IPS-18a (cell line): ENCODE data around the gene GPR68.
"Not testable (repeated sequence)": the region's sequence is repeated elsewhere in the genome, so short reads cannot be mapped to it uniquely, and the experiment has no call there.

Experiments
- H3K27ac ChIP-seq: one replicate; pipeline ENCODE4 v1.5.1; 2013; ENCODE audit warnings: low read length
- H3K27me3 ChIP-seq: one replicate; pipeline ENCODE4 v1.6.1; 2013; ENCODE audit warnings: mild to moderate bottlenecking, low read length; ENCODE audit not compliant: control insufficient read depth, insufficient read depth
- H3K36me3 ChIP-seq: one replicate; pipeline ENCODE4 v1.6.1; 2013; ENCODE audit warnings: low read depth, low read length; ENCODE audit not compliant: control insufficient read depth
- H3K4me1 ChIP-seq: one replicate; pipeline ENCODE4 v1.6.1; 2013; ENCODE audit warnings: low read depth, low read length; ENCODE audit not compliant: control insufficient read depth
- H3K4me3 ChIP-seq: one replicate; pipeline ENCODE4 v1.5.1; 2013; ENCODE audit warnings: low read length
- H3K9ac ChIP-seq: one replicate; pipeline ENCODE4 v1.6.1; 2013; ENCODE audit warnings: mild to moderate bottlenecking, low read length, moderate library complexity
- H3K9me3 ChIP-seq: one replicate; pipeline ENCODE4 v1.6.1; 2013; ENCODE audit warnings: low read depth, low read length; ENCODE audit not compliant: control insufficient read depth

GPR68 gene

GRCh38 chr14:91246051-91246852 lies 1.7 kb upstream of the GPR68 start:
- H3K9me3 ChIP-seq = no peaks in the 10 kb centered on the region
- no peaks in the 10 kb centered on the region for H3K27me3 ChIP-seq
- H3K9ac ChIP-seq = no peak overlapping the region
- H3K4me1 ChIP-seq = peaks cover 7% of the 10 kb centered on the region
- H3K4me3 ChIP-seq = no peak overlapping the region
- no peaks in the 10 kb centered on the region for H3K36me3 ChIP-seq
- no peak overlapping the region for H3K27ac ChIP-seq

DNA sequence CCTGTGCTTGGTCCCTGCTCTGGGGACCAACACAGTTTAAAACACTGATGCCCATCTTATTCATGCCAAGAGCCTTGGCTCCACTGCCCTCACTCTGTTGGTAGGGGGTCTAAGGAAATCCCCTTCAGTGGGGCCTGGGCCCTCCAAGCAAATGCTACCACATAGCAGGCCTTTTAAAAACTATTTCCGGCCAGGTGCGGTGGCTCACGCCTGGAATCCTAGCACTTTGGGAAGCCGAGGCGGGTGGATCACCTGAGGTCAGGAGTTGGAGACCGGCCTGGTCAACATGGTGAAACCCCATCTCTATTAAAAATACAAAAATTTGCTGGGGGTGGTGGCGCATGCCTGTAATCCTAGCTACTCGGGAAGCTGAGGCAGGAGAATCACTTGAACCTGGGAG lies 1.1 kb upstream of the GPR68 start:
- not testable (repeated sequence) for H3K27me3 ChIP-seq, H3K36me3 ChIP-seq, H3K4me3 ChIP-seq, H3K9me3 ChIP-seq, H3K4me1 ChIP-seq, H3K9ac ChIP-seq, H3K27ac ChIP-seq

GRCh38 chr14:91245029-91245428 lies 525 bp upstream of the GPR68 start:
- Histone ChIP-seq H3K9ac (no peak overlapping the region), H3K9me3 (no peaks in the 10 kb centered on the region), H3K27me3 (no peaks in the 10 kb centered on the region), H3K4me1 (peaks cover 7% of the 10 kb centered on the region), H3K27ac (no peak overlapping the region), H3K36me3 (no peaks in the 10 kb centered on the region), H3K4me3 (no peak overlapping the region)

DNA sequence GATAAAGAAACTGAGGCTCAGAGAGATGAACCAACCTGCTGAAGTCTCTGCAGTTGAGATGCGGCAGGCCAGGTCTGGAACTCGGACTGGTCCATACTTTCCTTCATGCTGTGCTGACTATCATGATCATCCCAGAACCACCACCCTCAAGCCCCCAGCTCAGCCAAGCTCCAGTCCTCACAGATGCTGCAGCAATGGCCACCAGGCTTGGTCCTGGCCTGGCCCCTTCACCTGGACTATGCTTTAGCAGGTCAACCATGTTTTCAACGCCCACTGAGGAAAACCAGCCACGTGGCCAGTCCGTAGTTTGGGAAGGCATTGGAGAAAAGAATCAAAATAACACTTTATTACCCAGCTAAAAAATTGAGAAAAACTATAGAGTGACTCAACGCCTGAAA lies 1.4 kb downstream of the GPR68 start:
- no peak overlapping the region for H3K4me3 ChIP-seq
- no peaks in the 10 kb centered on the region for H3K36me3 ChIP-seq
- peaks cover 7% of the 10 kb centered on the region for H3K4me1 ChIP-seq
- no peak overlapping the region for H3K27ac ChIP-seq
- H3K9ac ChIP-seq = no peak overlapping the region
- no peaks in the 10 kb centered on the region for H3K27me3 ChIP-seq
- no peaks in the 10 kb centered on the region for H3K9me3 ChIP-seq

DNA sequence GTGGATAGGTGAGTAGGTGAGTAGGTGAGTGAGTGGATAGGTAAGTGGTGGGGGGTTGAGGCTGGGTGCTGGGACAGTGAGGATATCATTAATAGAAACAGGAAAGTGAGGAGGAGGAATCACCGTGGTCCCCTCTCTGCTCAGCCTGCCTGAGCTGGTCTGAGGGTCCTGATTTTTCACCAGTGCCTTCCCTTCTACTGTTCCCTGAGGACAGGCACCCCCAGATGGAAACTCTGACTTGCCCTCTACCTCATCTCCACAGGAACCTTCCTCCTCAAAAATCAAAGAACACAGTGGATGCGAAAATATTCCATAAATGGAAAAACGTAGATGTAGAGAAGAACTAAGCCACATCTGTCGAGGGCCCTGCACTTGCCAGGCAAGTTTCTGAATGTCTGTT lies 1.9 kb downstream of the GPR68 start:
- Histone ChIP-seq H3K36me3 (no peaks in the 10 kb centered on the region), H3K9me3 (no peaks in the 10 kb centered on the region), H3K27me3 (no peaks in the 10 kb centered on the region), H3K27ac (no peak overlapping the region), H3K4me1 (peaks cover 7% of the 10 kb centered on the region), H3K4me3 (no peak overlapping the region), H3K9ac (no peak overlapping the region)

- Histone ChIP-seq H3K4me1 (peaks cover 7% of the 10 kb centered on the region), H3K9ac (no peak overlapping the region)
Observed at GRCh38 chr14:91241863-91242262, 2.6 kb downstream of the GPR68 start.

DNA sequence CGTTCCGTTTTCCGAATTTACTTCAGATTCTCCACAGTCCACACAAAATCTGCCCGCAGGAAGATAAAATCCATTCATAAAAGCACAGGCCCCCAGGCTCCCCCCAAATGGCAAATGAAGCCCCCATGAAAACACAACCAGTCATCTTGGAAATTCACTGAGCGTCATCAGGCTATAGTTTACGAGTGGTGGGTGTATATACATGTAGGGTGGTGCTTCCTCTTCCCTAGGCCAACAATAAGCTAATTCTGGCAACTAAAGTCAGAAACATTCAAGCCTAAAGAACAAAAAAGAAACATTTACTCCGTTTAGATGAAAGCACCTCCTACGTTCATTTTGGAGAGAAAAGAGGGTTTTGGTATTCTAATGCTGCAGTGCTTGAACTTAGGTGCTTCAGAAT lies 5.8 kb downstream of the GPR68 start:
- Histone ChIP-seq H3K4me3 (no peak overlapping the region), H3K27ac (no peak overlapping the region), H3K27me3 (no peaks in the 10 kb centered on the region), H3K36me3 (no peaks in the 10 kb centered on the region), H3K9ac (no peak overlapping the region), H3K9me3 (no peaks in the 10 kb centered on the region), H3K4me1 (no peaks in the 10 kb centered on the region)

More at GRCh38 chr14:91241863-91242262, 2.6 kb downstream of the GPR68 start:
- H3K27ac ChIP-seq = no peak overlapping the region
- H3K27me3 ChIP-seq = no peaks in the 10 kb centered on the region
- no peaks in the 10 kb centered on the region for H3K9me3 ChIP-seq
- H3K4me3 ChIP-seq = no peak overlapping the region
- H3K36me3 ChIP-seq = no peaks in the 10 kb centered on the region

DNA sequence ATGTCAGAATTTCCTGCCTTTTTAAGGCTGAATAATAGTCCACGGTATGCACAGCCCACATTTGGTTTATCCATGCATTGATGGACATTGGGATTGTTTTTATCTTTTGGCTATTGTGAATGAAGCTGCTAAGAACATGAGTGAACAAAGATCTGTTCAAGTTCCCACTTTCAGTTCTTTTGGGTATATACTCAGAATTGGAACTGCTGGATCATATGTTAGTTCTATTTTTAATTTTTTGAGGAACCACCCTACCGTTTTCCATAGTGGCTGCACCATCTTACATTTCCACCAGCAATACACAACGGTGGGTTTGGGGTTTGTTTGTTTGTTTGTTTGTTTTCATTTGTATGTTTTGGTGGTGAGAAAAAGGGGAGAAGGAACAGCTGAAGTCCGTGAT lies 6.4 kb downstream of the GPR68 start:
- no peak overlapping the region for H3K27ac ChIP-seq
- no peaks in the 10 kb centered on the region for H3K9me3 ChIP-seq
- H3K27me3 ChIP-seq = no peaks in the 10 kb centered on the region
- no peaks in the 10 kb centered on the region for H3K4me1 ChIP-seq
- no peaks in the 10 kb centered on the region for H3K36me3 ChIP-seq
- no peak overlapping the region for H3K9ac ChIP-seq
- H3K4me3 ChIP-seq = no peak overlapping the region

- Histone ChIP-seq H3K36me3 (no peaks in the 10 kb centered on the region), H3K4me1 (no peaks in the 10 kb centered on the region), H3K9me3 (no peaks in the 10 kb centered on the region), H3K4me3 (no peak overlapping the region), H3K27ac (no peak overlapping the region), H3K27me3 (no peaks in the 10 kb centered on the region), H3K9ac (no peak overlapping the region)
Observed at GRCh38 chr14:91237219-91237618, 7.3 kb downstream of the GPR68 start.

DNA sequence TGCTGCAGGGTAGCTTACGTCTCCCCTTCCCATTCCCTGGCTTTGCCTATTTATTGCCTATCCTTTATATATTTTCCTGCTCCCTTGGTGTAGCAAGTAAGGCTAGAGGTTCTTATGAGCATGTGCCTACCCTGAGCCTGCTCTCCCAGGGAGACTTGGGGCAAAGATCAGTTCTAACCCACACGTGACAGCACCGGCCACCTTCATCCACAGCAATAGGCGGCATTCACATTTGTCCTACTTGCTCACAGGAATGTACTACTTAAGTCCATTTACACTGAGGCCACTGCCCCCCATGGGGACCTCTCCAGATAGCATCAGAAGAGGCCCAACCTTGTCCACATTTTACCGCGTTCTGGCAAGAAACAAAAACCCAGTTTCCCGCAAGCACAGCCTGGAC lies 8.7 kb downstream of the GPR68 start:
- H3K4me1 ChIP-seq = no peaks in the 10 kb centered on the region
- no peaks in the 10 kb centered on the region for H3K36me3 ChIP-seq
- no peaks in the 10 kb centered on the region for H3K9me3 ChIP-seq
- no peak overlapping the region for H3K4me3 ChIP-seq
- no peak overlapping the region for H3K27ac ChIP-seq
- no peaks in the 10 kb centered on the region for H3K27me3 ChIP-seq
- H3K9ac ChIP-seq = no peak overlapping the region

- H3K36me3 ChIP-seq = no peaks in the 10 kb centered on the region
- no peak overlapping the region for H3K4me3 ChIP-seq
- no peak overlapping the region for H3K27ac ChIP-seq
- no peaks in the 10 kb centered on the region for H3K4me1 ChIP-seq
- no peak overlapping the region for H3K9ac ChIP-seq
- H3K27me3 ChIP-seq = no peaks in the 10 kb centered on the region
- H3K9me3 ChIP-seq = no peaks in the 10 kb centered on the region
Observed at GRCh38 chr14:91234791-91235114, 9.8 kb downstream of the GPR68 start.

DNA sequence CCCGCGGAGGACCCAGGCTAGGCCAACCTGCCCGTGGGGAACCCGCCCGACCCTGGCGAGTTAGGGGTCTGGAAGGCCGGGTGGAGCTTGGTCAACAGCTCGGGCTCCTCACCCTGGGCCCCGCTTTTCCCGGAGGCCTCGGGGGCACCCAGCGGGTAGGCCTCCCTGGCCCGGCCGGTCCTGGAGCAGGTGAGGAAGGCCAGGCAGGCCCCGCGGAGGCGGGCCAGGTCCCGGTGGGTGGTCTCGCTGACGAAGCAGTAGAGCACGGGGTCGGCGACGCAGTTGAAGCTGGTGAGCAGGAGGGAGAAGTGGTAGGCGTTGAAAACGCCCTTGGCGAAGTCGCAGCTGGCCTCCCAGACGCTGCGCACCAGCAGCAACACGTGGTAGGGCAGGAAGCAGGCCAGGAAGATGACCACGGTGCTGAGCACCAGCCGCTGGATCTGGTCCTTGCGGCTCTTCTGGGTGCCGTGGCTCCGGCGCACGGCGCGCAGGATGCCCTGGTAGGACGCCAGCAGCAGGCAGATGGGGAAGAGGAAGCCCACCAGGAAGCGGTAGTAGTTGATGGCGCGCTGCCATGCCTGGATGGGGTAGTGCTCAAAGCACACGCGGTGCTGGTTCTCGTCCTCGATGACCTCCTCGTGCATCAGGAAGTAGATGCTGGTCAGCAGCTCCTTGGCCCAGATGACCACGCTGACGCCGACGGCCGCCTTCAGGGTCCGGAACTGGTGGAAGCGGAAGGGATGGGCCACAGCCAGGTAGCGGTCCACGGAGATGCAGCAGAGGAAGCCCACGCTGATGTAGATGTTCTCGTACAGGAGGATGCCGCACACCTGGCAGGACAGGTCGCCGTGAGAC lies 10.3 kb downstream of the GPR68 start:
- Histone ChIP-seq H3K27me3 (no peaks in the 10 kb centered on the region), H3K4me1 (no peaks in the 10 kb centered on the region), H3K9ac (no peak overlapping the region), H3K4me3 (no peak overlapping the region), H3K27ac (no peak overlapping the region), H3K9me3 (no peaks in the 10 kb centered on the region), H3K36me3 (no peaks in the 10 kb centered on the region)
